Activated CD4-positive, alpha-beta T cell treated with anti-CD3 and anti-CD28 coated beads, Interleukin-10, Interleukin-2, amounts not matched to agents 100 ng/mL and 50 ng/mL, durations not matched to agents 16 hours and 8 hours (primary cell): ENCODE data around the gene RASA1.
A peak's percentile ranks its signal among the peaks of the same experiment; 100 is the strongest.
"Not testable (repeated sequence)": the region's sequence is repeated elsewhere in the genome, so short reads cannot be mapped to it uniquely, and the experiment has no call there.

Experiments
- DNase-seq: peaks from one replicate; pipeline ENCODE4 v3.0.0-alpha.2; 2020

The RASA1 gene

GRCh38 chr5:87287266-87287665, 19.6 kb downstream of the RASA1 start:
- not testable (repeated sequence) for DNase-seq

DNA sequence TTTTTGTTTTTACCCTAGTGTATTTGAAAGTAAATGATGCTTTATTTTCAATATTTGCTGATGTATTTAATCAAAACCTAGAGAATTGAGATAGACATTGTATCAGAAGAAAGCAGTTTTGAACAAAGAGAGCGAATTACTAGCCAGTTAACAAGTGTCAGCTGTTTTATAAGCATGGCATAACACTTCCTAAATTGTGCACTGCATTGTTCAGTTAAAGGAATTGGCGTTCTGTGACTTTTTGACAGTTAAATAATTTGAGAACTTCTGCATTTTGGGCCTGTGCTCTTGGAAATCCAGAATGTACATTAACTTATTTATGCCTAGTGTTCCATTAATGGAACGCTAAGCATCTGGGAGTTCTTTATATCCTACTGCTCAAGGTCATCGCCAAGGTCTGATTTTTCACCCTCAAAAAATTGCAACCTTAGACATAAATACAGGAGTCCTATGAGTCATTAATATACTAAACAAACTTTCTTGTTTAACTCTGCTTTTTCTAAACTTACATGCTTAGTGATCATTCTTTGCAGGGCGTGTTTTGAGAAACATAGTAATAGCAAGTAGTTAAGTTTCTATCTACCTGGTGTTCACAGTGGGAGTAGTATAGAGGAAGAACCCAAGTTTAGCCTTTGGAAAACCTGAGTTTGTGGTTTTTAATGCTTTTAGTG, 31.1 kb downstream of the RASA1 start:
- DNase-seq = no peak

- no peak for DNase-seq
These were observed 32.5 kb downstream of the RASA1 start for GRCh38 chr5:87300176-87300575.

DNA sequence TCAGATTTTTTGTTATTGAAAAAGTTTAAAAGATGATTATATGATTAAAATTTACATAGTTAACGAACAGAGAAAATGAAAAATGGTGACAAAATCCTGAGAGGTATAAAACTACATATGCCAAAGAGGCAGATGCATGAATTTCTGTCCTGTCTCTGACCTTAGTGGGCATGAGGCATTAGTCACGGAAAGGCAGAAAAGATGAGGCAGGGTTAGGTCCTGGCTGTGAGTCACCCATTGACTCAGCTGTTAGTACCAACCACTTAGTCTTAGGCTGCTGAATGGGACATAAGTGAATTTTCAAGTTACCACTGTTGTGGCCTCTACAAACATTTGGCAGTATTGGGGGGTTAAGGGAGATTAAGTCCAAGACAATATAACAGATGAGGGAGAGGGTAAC, 33.1 kb downstream of the RASA1 start:
- peak; percentile 70 for DNase-seq

GRCh38 chr5:87302061-87302460, 34.4 kb downstream of the RASA1 start:
- no peak for DNase-seq

DNA sequence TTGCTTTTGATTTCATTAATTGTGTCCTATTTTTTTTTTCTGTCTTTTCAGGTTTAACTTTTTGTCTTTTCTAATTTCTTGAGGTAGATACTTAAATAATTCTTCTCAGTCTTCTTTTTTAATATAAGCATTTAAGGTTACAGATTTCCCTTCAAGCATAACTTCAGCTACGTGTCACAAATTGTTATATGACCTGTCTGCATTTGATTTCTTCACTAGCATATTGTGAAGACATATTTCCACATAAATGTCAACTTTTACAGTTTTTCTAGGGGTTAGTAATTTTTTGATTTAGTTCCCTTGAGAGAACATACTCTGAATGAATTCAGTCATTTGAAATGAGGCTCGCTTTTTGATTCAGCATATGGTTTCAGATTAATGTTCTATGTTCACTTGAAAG, 35.6 kb downstream of the RASA1 start:
- no peak for DNase-seq

DNA sequence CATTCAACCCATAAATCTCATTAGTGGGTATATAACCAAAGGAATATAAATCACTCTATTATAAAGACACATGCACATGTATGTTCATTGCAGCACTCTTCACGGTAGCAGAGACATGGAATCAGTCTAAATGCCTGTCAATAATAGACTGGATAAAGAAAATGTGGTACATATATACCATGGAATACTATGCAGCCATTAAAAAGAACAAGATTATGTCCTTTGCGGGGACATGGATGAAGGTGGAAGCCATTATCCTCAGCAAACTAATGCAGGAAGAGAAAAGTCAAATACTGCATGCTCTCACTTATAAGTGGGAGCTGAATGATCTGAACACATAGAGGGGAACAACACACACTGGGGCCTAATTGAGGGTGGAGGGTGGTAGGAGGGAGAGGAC, 38.4 kb downstream of the RASA1 start:
- not testable (repeated sequence) for DNase-seq

DNA sequence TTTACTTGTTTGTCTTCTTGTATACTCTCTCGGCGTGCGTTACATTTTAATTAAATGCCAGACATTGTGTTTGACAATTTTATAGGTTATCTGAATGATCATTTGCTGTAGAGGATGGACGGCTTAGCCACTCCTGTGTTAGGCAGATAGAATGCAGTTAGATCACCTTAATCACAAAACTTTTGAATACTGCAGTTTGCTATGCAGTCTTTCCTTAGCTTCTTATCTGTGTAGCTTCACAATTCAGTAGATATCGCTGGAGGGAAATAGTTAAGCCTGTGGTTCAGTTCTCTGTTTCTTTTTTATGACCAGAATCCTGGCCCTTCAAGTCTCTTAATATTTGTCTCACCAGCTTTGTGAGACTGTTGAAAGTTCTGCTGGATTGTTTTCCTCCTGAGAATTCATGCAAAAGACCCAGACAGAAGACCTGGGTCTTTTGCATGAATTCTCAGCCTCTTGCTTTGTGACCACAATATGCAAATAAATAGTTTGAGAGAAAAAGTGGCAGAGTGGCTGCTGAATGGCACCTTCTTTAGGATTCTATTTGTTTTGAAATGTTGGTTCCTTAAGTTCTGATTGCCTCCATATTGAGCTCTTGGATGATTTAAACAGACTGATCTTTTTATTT, 40.2 kb downstream of the RASA1 start:
- no peak for DNase-seq

DNA sequence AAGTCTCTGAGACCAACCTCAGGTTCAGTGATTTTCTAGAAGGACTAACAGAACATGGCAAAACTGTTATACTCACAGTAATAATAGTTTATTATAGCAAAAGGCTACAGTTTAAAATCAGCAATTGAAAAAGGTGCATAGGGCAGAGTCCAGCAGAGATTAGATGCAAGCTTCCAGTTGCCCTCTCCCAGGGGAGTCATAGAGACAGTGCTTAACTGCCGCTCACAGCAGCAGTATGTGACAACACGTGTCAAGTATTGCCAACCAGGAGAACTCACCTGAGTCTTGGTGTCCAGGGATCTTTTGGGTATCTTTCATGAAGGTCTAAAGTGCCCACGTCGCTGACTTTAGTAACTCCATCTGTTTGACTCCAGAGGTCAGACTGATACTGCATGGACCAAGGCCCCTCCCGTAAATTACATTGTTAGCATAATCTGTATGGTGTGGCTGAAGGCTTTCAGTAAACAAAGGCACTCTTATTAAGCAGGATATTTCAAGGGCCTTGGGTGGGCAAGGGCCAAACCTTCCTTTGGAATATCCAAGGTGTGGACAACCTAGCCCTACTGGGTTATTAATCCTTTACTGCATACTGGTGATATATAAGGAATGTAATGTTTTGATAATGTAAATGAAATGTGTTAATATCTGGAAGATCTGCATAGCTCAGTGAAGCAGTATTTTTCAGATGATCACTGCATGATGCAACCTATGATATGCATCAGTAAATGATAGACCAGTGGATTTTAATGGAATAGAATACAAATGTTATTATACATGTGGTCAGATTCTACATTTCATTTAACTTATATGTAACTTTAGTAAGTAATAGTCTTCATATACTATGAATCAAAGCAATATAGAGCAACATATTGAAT, 44.0 kb downstream of the RASA1 start:
- no peak for DNase-seq

DNA sequence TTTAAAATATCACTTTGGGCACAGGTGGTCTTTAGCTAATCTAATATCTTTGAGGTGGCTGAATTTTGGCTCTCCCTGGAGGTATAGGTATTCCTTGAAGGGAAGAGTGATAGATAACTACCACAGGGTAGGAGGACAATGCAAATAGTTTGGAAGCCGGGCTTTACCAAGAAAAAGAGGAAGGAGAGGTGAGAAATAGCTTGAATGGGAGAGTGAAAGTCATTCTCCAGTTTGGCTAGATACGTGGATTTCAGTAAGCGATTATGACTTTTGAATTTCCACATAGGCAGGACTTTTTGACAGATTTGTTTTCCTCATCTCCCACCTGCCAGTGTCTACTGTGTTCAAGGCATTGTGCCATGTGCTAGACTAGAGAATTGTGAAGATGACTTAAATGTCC, 45.5 kb downstream of the RASA1 start:
- DNase-seq = no peak

DNA sequence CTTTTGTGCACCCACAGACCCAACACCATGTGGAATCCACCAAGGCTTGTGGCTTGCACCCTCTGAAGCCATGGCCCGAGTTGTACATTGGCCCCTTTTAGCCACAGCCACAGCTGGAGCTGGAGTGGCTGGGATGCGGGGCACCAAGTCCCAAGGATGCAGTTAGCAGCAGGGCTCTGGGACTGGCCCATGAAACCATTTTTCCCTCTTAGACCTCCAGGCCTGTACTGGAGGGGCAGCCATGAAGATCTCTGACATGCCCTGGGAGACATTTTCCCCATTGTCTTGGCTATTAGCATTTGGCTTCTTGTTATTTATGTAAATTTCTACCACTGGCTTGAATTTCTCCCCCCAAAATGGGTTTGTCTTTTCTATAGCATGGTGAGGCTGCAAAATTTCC, 51.8 kb downstream of the RASA1 start:
- no peak for DNase-seq

GRCh38 chr5:87321605-87322004, 53.9 kb downstream of the RASA1 start:
- no peak for DNase-seq

- DNase-seq = no peak
These were observed 54.7 kb downstream of the RASA1 start for GRCh38 chr5:87322381-87322780.

DNA sequence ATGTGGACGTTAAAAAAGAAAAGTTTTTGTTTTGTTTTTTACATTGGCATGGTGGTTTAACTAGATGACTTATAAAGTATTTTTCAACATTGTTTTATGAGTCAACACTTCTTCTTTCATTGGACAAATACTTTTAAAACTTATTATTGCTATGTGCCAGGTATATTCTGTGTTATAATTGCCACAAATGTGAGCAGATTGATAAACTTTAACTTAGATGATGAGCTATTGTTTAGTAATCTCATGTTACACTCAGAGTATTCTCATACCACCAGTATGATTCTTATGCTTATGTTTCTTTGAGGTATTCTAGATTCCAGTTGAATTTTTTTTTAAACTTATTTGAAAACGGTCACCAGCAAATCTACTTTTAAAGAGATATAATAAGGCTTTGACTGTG, 60.3 kb downstream of the RASA1 start:
- DNase-seq = no peak

DNA sequence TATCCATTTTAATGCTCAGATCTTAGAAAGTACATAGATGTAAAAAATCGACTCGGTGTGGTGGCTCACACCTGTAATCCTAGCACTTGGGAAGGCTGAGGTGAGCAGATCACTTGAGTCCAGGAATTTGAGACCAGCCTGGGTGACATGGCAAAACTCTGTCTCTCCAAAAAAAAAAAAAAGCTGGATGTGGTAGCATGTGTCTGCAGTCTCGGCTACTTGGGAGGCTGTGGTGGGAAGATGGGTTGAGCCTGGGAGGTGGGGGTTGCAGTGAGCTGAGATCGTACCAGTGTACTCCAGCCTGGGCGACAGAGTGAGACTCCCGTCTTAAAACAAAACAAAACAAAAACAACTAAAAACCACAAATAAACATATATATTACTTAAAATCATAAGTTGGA, 61.4 kb downstream of the RASA1 start:
- DNase-seq = no peak

DNA sequence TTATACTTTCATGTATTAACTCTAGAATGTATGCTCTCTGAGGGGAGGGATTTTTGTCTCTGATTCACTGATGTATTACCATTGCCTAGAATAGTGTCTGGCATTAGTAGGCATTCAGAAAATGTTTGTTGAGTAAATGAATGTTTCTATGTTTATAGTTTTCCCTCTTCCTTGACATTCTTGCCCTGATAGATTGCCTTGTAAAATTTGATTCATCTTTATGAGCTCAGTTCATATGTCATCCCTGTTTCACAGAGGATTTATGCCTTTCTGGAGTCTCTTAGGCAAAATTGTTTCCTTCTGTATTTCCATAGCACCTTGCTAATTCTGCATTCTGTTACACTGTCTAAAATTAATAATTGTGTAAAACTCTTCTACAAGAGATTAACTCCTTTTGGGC, 72.3 kb downstream of the RASA1 start:
- no peak for DNase-seq

GRCh38 chr5:87340716-87341115, 73.0 kb downstream of the RASA1 start:
- DNase-seq = peak; percentile 83

DNA sequence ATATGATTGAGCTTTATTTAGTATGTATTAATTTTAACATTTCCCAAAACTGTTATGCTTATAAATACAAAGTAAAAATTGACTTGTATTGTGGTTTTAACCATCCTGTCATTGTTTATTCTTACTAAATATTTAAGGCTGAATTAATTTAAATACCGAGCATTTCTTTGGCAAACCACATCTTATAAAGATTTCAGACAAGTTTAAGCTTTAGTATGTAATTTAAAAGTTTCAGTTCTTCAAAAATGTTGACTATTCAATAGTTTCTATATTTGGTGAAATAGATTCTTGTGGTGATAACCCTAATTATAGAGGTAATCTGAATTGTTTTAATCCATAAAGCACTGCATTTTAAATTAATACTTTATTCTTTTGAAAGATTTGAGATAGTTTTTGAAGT, 79.6 kb downstream of the RASA1 start:
- no peak for DNase-seq

DNA sequence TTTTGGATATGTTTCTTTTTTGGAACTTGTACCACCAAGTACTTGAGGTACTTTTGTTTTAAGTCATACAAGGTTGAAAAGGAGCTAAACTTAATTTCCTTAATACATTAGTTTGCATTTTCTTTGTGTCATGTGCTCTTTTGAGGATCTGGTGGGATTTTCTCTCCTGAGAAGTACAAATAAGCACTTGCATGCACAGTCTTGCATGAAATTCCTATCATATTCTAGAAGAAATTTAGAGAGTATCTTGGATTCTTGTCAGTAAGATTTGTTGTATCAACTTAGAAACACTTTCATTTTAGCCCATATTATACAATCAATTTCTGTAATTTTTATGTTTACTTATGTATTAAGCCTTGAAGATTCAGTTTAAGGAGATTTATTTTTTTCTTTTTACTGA, 80.2 kb downstream of the RASA1 start:
- DNase-seq = no peak

GRCh38 chr5:87354496-87354895, 86.8 kb downstream of the RASA1 start:
- peak; percentile 17 for DNase-seq

GRCh38 chr5:87359106-87359505, 91.4 kb downstream of the RASA1 start:
- no peak for DNase-seq

DNA sequence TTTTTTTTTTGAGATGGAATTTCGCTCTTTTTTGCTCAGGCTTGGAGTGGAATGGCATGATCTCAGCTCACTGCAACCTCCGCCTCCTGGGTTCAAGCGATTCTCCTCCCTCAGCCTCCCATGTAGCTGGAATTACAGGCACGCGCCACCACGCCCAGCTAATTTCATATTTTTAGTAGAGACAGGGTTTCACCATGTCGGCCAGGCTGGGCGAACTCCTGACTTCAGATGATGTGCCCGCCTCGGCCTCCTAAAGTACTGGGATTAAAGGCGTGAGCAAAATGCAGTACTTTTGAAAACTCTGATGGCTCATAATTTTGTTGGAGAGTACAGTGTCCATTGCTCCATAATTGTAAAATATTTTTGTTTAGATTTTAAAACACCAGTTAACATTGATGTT, 92.4 kb downstream of the RASA1 start:
- DNase-seq = no peak

- no peak for DNase-seq
These were observed 93.4 kb downstream of the RASA1 start for GRCh38 chr5:87361031-87361445.
